OCI-M2 (cell line): ENCODE results near the gene KCNJ8.
"Not testable (repeated sequence)": the region's sequence is repeated elsewhere in the genome, so short reads cannot be mapped to it uniquely, and the experiment has no call there.

Experiments
- DNase-seq: peaks from one replicate; lab custom pipeline; 2025; ENCODE audit not compliant: unreplicated experiment; lab: John Stamatoyannopoulos, UW

Gene KCNJ8

DNA sequence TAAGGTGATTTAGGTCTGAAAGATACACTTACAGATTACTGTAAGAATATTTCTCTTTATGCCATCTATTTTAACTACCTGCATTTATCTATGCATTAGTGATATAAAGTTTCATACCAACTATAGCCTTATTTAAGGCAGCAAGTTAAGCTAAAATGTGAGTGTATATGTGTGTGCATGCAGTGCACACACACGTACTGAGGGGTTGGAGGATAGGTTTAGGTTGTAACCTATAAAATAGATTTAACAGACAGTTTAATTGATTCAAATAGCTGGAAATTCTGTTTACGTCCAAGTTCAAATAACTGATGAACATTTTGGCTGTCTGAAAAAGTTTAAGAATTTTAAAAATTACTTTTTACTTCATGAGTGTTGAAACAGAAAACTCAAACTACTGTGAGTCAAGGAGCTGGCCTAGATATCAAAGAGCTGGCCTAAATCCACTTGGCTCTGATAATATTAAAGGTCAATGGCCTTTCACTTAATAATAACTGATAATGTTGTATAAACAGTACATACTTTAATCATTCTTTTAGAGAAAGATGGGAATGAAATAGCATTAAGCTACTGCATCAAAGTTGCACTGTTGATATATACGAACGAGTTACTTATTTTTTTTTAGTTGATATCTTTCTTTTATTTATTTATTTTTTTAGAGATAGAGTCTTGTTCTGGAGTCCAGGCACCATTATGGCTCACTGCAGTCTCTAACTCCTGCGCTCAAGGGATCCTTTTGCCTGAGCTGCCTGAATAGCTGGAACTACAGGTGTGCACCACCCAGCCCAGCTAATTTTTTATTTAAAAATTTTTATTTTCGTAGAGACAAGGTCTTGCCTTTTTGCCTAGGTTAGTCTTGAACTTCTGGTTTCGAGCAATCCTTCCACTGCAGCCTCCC lies 13.8 kb upstream of the KCNJ8 start:
- no peak for DNase-seq

DNA sequence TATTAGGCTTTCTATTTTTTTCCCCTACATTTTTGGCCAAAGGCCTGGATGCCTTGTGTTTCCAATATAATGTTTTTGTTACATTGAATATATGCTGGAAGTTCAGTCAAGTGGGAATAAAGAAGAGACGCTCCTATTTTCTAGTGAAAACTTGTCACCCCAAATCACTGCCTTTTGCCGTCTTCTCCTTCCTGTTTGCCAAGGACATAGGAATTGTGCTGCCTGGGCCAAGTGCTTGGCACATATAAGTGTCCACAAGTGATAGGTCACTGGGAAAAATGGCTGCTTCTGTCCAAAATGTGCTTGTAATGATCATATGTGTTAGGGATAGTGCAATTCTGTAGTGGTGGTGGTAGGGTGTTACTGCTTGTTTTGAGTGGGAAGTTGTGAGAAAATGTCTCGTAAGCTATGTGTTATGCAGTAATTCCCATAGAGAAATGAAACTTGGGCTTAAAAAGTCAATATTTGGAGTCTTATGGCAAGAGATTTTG lies 11.6 kb upstream of the KCNJ8 start:
- no peak for DNase-seq

DNA sequence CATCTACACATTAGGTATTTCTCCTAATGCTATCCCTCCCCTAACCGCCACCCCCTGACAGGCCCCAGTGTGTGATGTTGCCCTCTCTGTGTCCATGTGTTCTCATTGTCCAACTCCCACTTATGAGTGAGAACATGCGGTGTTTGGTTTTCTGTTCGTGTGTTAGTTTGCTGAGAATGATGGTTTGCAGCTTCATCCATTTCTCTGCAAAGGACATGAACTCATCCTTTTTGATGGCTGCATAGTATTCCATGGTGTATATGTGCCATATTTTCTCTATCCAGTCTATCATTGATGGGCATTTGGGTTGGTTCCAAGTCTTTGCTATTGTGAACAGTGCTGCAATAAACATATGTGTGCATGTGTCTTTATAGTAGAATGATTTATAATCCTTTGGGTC lies 8.2 kb upstream of the KCNJ8 start:
- not testable (repeated sequence) for DNase-seq

DNA sequence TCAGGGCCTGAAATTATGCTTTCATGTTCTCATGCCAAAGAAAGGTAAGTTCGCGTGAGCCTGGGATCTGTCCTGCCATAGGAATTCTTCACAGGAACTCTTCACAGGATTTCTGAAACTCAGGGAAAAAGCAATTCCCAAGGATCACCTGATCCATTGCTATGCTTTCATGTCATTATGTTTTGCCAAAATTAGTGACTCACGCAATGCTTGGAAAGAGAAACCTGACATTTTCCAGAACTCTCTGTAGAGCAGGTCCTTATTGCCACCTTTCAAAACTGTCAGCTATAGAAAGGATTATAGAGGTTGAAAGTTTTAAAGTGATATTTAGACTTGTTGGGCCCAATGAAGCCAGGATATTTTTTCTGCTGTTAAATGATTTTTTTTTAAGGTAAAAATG lies 6.3 kb upstream of the KCNJ8 start:
- no peak for DNase-seq

DNA sequence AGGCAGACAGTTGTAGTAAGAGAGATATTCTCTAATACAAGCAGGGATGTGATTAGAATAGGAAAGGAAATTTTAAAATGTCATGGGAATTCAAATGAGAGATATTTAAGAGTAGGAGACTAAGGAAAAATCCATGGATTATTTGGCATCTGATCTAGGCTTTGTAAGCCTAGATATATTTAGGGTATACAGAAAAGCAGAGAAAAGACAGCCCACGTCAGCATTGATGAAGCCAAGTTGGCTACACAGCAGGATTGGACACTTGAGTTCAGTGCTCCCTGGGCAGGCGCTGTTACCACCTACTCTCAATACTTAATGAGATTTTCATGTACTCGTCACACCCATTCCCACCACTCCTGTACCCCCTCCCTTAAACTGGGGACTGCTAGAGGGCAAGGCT lies 1.7 kb upstream of the KCNJ8 start:
- DNase-seq = no peak

DNA sequence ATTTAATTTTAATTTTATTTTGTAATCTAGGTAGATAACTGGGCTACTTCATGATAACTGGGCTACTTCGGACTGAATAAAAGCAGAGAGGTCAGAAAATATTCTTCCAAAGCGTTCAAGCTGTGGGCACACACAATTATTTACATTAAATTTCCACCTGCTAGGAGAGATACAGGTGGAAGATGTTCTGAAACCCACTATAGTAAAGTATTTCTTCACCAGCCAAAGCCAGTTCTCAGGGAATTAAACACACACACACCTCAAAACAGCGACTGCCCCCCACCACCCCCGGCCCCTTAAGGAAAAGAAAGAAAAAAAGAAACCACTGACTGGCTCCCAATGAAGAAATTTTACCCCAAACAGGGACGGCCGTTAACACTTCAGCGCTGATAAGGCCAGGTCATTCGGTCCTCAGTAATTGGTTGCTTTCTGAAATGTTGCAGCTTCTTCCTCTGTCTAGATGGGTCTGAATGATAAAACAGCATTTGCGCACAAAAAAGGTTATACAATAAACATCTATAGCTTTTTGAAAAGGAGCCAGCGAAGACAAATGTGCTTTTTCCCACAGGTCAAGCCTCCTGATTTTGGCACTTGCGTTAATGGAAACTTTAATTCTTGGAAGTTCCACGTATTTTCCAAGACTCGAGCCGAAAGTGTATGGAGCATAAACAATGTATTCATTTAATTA lies 771 bp upstream of the KCNJ8 start:
- no peak for DNase-seq

DNA sequence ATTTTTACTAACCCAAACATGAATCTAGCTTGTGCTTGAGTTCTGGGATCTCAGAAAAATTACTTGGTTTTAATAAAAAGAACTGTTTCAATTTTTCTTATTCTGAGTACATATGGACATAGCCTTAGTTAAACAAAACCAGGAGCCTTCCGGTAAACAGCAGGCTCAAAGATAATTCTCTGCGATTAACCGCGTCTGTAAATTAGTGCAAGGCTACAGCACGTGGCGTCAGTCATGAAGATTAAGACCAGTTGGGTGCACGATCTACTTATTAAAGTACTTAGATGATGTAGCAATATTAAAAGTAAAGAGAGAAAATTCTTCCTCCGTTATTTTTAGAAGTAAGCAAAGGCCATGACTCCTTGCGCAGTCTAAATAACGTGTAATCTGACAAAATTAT lies 700 bp downstream of the KCNJ8 start:
- DNase-seq = no peak

DNA sequence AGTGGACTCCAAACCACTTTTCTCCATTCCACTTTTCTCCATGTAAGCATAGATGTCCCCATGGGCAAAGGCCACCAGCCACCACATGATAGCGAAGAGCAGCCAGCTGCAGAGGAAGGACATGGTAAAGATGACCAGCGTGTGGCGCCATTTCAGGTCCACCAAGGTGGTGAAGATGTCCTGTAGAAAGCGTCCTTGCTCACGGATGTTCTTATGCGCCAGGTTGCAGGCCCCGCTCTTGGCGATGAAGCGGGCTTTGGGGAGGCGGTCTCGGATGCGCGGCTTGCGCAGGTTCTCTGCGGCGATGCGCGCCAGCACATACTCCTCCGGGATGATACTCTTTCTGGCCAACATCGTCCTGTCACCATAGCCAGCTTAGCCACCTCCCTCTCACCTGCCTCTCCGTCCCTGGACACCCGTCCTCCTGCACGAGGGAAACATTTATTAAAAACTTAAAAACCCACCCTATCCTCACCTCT lies 1.2 kb downstream of the KCNJ8 start:
- no peak for DNase-seq

DNA sequence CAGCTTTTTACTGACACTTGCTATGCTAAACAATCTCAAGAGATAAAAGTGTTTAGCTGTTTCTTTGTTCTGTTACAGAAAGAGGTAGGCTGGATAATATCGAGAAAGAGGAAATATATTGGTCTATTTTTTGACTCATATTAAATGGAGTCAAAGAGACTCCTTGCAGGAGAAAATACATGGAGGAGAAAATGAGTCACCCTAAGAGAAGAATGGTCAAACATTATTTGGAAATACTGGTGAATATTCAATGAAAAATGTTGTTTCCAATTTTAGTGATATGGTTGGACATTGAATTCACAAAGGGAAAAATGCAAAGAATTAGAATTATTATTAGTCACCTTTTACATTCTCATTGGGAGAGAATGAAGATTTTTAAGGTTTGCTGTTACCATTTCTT lies 3.2 kb downstream of the KCNJ8 start:
- DNase-seq = no peak

DNA sequence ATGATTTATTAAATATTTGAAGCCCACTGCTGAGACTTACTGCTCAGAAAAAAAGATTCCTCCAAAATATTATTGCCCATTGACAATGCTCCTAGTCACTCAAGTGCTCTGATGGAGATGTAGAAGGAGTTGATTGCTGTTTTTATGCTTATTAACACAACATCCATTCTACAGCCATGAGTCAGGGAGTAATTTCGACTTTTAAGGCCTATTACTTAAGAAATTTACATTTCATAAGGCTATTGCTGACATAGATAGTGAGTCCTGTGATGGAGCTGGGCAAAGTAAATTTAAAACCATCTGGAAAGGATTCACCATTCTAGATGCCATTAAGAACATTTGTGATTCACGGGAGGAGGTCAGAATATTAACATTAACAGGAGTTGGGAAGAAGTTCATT lies 5.2 kb downstream of the KCNJ8 start:
- DNase-seq = no peak

DNA sequence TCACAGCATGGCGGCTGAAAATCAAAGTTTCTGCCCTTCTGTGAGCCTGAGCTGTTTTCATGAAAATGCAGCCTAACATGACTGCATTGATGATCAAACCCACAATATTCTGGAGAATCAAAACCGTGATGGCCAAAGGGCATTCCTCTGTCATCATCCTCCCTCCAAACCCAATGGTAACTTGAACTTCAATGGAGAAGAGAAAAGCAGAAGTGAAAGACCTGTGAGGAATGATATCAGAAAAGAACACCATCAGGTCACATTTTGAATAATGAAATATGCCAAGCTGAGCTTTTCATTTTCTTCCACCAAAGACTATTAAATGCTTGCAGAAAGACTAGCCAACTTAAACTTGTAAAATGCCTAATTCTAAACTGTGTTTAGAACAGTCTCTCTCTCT lies 8.1 kb downstream of the KCNJ8 start:
- DNase-seq = no peak

DNA sequence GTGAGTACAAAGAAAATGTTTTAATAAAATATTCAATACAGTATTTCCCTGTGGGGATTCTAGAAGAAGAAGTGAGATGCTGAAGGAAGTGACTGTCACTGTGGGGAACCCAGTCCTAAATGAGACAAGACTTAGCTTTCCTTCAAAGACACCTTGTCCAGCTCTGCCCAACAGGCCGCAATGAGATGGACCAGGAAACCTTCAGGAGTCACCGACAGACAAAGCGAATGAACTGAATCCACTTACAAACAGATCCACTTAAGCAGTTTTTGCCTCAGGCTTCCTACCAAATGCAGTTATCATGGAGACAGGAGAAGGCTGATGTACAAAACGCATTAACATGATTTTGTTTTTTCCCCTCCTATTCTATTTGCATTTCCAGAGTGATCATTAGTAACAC lies 9.6 kb downstream of the KCNJ8 start:
- no peak for DNase-seq

DNA sequence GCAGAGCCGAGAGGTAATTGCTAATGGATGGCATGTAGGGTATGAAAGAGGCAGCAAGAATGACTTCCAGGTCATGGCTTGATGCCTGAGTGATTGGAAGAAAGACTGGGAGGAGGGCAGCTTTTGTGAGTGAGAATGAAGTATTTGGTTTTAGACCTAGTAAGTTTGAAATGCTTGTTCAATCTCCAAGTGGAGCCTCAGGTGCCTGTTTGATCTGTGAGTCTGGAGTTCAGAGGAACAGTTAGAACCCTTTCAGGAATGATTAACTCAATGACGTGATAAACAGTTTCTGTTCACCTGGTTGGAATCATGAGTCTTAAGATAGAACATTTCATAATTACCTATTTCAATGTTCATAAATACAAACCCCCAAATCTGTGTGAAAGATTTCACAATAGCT lies 10.4 kb downstream of the KCNJ8 start:
- no peak for DNase-seq

DNA sequence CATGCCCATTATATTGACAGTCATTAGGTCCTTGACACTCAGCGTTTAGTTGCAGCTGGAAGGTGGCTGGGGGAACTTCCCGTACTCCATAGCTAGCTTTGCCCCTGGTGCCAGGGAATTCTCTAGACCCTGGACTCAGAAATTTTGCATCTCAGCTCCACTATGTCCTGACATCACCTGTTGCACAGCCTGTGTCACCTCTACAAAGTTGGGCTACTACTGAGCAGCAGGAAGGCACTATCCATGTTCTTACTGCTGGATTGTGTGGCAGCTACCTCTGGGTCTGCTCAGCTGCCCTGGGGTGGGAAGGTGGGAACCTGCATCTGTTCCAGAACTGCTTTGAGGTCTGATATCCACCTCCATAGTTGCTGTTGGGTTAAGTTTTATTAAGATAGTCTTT lies 11.0 kb downstream of the KCNJ8 start:
- DNase-seq = no peak

DNA sequence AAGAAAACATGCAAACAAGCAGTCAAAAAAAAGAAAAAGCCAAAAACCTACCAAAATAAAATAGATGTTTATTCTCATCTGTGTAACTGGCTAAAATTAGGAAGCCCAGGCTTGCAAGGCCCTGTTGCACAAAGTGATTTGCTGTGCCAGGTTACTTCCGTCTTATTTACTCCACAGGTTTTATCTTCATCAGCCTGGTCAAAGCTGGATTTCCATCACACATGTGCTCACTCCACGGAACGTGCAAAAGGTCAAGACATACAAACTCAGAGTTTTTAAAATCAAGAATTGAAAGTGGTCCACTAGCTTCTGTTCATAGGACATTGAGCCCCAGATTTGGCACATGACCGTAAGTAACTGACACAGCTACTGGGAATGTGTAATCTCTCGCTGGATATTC lies 14.8 kb downstream of the KCNJ8 start:
- DNase-seq = no peak

DNA sequence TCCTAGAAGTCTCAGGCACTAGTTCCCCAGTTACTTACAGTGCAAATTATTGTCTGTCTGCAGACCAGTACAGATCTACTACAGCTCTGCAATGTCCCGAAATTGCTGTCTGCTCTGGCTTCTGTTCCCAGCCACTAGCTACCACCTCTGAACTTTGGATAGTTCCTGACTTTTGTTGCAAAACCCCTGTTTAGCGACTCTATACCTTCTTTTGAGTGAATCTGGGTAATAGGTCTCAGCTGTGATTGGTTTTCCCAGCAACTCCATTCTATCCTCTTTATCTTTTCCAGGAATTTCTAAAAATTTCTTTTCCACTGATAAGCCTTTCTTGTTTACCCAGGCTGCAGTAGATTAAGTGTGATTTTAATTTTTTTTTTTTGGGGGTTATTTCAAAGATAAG lies 16.8 kb downstream of the KCNJ8 start:
- DNase-seq = no peak

DNA sequence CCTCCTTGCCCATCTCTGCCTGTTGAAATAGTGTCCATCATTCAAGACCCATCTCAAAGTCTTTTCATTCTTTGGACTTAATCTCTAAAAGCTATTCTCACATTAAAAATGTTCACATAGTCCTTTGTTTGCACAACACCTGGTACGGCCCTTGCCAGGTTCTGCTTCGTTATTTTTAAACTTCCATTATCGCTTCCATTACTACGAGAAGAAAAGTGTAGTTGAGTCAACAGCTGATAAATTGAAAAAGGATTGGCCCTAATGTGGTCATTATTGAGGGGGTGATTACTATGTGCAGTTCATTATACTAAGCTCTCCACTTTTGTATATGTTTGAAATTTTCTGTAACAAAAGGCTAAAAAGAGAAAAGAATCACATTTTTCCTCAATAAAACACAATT lies 17.8 kb downstream of the KCNJ8 start:
- no peak for DNase-seq

DNA sequence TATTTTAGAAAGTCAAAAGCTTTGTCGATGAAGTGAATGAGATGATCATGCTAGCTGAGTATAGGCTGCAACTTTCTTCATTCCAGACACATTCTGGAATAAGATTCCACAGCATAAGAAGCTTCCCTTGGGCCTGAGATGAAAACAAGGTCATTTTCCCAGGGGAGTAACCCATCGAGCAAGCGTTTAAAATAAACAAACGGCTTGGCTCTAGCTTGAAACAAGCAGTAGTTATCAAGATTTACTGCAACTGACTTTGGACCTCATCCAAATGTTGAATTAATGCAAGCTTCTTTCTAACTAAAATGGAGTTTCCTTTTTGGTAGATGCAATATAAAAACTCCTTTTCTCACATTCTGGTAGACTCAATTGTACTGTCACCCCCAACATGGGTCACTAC lies 23.0 kb downstream of the KCNJ8 start:
- no peak for DNase-seq

DNA sequence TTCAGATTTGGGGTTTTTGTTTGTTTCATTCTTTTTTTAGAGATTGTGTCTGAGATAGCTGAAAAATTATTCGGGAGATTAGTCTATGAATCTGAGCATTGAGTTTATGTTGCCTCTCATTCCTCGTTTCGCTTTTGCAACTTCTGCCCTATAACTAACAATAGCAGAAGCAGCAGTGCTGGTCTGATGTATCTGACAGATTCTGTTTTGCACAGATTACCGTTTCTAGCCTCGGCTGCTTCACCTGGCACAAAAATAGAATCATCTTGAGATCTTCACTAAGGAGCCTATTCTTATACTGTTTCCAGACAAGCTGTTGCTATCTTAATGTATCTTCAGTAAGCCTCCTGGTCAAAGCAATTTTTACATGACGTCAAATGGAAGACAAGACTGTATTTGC lies 29.2 kb downstream of the KCNJ8 start:
- no peak for DNase-seq

DNA sequence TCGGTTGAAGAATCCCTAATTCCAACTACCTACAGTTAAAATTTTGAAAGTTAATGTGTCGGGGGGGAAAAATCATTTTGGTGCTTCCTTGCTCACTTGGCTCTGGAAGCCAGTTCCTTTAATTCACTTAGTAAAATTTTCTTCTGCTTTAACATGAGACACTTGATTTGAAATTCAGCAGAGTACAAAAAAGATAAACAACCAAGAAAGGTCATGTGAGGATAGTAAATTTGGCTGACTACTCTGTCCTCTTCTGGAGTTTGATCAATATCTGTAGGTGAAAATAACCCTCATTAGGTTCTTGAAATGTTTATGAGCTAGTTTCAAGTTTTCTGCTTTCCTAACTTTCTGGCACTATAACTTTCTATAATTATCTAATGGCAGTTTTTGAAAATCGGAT lies 43.4 kb downstream of the KCNJ8 start:
- no peak for DNase-seq

DNA sequence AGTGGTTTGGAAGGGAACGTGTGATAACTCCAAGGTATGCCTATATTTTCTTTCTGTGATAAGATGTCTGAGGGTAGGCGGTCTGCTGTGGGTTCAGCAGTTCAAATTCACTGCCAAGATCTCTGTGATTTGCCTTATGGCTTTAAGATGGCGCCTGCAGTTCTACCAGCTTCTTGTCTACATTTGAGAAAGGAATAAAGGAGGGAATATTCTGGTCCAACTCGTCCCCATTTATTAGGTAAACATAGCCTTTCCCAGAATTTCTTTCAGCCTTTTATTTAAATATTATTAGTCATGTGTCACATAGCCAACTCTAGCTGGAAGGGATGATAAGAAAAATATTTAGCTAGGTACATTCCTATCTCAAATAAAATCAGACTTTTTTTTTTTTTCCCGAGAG lies 48.8 kb downstream of the KCNJ8 start:
- DNase-seq = no peak

DNA sequence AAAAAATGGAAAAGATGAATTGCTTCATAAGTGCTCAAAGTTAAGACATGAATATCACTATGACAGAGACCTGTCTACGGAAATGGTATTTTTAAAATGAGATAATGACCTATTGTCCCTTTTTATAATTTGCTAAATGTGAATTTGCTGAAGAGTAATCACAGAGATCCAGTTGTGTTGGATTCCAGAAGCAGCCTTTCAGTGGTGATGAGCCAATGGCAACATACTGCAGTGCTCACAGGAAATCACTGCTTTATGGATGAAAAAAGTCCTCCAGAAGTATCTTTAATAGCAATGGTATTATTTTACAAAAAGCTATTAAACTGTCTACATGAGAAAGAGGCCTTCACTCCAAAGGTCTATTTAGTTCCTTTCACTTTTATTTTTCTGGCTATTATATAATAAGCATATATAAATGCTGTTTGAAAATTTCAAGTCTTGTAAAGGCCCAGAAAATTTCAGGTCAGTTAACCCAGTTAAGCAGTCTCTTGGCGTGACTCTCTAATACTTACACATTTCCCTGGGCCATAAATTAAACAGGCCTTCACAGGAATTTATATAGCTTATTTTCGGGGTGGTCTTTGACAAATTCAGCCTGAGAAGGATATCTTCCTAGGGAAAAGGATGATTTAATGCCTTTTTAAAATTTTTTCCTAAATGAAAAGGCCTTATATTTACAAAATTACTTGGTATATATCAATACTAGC lies 55.4 kb downstream of the KCNJ8 start:
- DNase-seq = no peak
